Ishikawa (cell line): Measurements from ENCODE around the gene CNTNAP5.

Source experiments
- EGR1 ChIP-seq: IDR thresholded peaks from 2 replicates; pipeline ENCODE4 v1.6.1; 2012
- EP300 ChIP-seq: IDR thresholded peaks from 2 replicates; pipeline ENCODE4 v1.6.1; 2012; ENCODE audit warnings: borderline replicate concordance
- NFIC ChIP-seq: IDR thresholded peaks from 2 replicates; pipeline ENCODE4 v1.6.1; 2012
- REST ChIP-seq: IDR thresholded peaks from 2 replicates; pipeline ENCODE4 v1.6.1; 2012; ENCODE audit warnings: low read depth, mild to moderate bottlenecking
- TAF1 ChIP-seq: IDR thresholded peaks from 2 replicates; pipeline ENCODE4 v1.6.1; 2012; ENCODE audit warnings: low read depth, mild to moderate bottlenecking
- YY1 ChIP-seq: IDR thresholded peaks from 2 replicates; pipeline ENCODE4 v1.6.1; 2012; ENCODE audit warnings: low read depth

GRCh38 chr2:124647245-124647644 lies 622.2 kb downstream of the CNTNAP5 start:
- TF ChIP-seq EGR1, result no peak
- no peak for TF ChIP-seq REST
- TF ChIP-seq YY1, result no peak
- no peak for TF ChIP-seq NFIC
- TF ChIP-seq EP300, result no peak
- TF ChIP-seq TAF1, result no peak
